ENCODE data around the gene MLLT3.

DNA sequence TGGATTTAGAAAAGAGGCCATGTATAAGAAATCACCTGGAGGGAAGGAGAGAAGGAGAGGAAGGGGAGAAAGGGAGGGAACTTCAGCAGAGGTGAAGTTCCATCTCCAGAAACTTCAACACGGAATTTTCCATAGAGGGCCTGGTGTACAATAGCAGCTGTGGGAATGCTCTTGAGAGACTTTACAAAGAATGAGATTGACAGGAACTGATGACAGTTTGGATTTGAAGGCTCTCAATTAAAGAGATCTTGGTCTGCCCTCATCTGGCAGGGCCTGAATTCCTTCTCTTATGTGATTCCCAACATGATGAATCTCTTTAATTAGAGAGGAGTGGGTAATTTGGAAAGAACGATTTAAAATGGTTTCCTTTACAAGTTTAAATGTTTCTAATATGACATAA, 143.5 kb downstream of the MLLT3 start:
- TF ChIP-seq CTCF (IDR thresholded peaks at IDR 0.05) (no peak), POLR2A (IDR thresholded peaks at IDR 0.05) (no peak)

Data from uterus (tissue), 2 donors.